HG03060 (cell line): ENCODE results near the gene RAP2B.
"Not testable (repeated sequence)": the region's sequence is repeated elsewhere in the genome, so short reads cannot be mapped to it uniquely, and the experiment has no call there.

Experiments
- ATAC-seq: cut with Tn5 transposase; IDR thresholded peaks from one replicate; pipeline ENCODE4 v1.9.1; 2021; ENCODE audit warnings: low read depth, moderate number of reproducible peaks; ENCODE audit not compliant: unreplicated experiment

The RAP2B gene

GRCh38 chr3:153190923-153191322, 28.9 kb downstream of the RAP2B start:
- no peak for ATAC-seq

- no peak for ATAC-seq
Observed at GRCh38 chr3:153192327-153192726, 30.3 kb downstream of the RAP2B start.

- ATAC-seq = not testable (repeated sequence)
Observed at GRCh38 chr3:153193786-153194476, 31.9 kb downstream of the RAP2B start.

- no peak for ATAC-seq
Observed at GRCh38 chr3:153195349-153195879, 33.4 kb downstream of the RAP2B start.

- no peak for ATAC-seq
Observed at GRCh38 chr3:153209596-153209995, 47.6 kb downstream of the RAP2B start.

- no peak for ATAC-seq
Observed at GRCh38 chr3:153210146-153210545, 48.1 kb downstream of the RAP2B start.

- no peak for ATAC-seq
Observed at GRCh38 chr3:153210660-153211059, 48.6 kb downstream of the RAP2B start.

- no peak for ATAC-seq
Observed at GRCh38 chr3:153215497-153215896, 53.5 kb downstream of the RAP2B start.

- no peak for ATAC-seq
Observed at GRCh38 chr3:153215966-153216365, 53.9 kb downstream of the RAP2B start.

GRCh38 chr3:153216928-153217327, 54.9 kb downstream of the RAP2B start:
- no peak for ATAC-seq

GRCh38 chr3:153219146-153219545, 57.1 kb downstream of the RAP2B start:
- no peak for ATAC-seq
